Stomach (tissue), 9 donors: ENCODE results near the gene JUNB. TPM values are rescaled to one million over a fixed set of nuclear protein-coding genes. Genes with fewer than 3 reads are reported as not detected.

Experiments used
- DNase-seq, 2 donors: peaks; one replicate each; pipeline versions ENCODE4 v3.0.0 to v3.0.0-alpha.2; 2013 to 2019
- H3K27ac ChIP-seq, 5 donors: fragments of 200-600 bp in 4 of 5; sonication (generic) in 4 of 5; one replicate each; pipeline ENCODE4 v1.5.1; 2013 to 2019; ENCODE audit warnings: mild to moderate bottlenecking in 1 of 5, moderate library complexity in 1 of 5
- H3K27me3 ChIP-seq, 3 donors: fragments of 200-600 bp; sonication (generic); one replicate each; pipeline ENCODE4 v1.5.1; 2017 to 2019; ENCODE audit warnings: mixed run types in 1 of 3
- H3K36me3 ChIP-seq, 4 donors: fragments of 200-600 bp; sonication (generic); 1 replicate in 3 of 4; 2 replicates in 1 of 4; pipeline ENCODE4 v1.5.1; 2016 to 2019
- H3K4me1 ChIP-seq, 4 donors: fragments of 200-600 bp; sonication (generic); one replicate each; pipeline ENCODE4 v1.5.1; 2016 to 2019
- H3K4me3 ChIP-seq, 4 donors: fragments of 200-600 bp; sonication (generic) in 3 of 4; one replicate each; pipeline ENCODE4 v1.5.1; 2016 to 2019; ENCODE audit warnings: mild to moderate bottlenecking in 1 of 4
- H3K9me3 ChIP-seq, 4 donors: fragments of 200-600 bp; sonication (generic); one replicate each; pipeline ENCODE4 v1.5.1; 2016 to 2019
- EP300 ChIP-seq: sonication (generic); formaldehyde crosslinking; IDR thresholded peaks from one replicate; pipeline ENCODE4 v1.6.1; 2017; ENCODE audit warnings: antibody characterized with exemption
- POLR2A ChIP-seq, 4 donors: fragments of 450-650 bp; IDR thresholded peaks; one replicate each; pipeline ENCODE4 v1.6.1; 2016; ENCODE audit warnings: antibody characterized with exemption in 4 of 4, control low read depth in 2 of 4, mild to moderate bottlenecking in 1 of 4, moderate library complexity in 1 of 4
- POLR2AphosphoS5 ChIP-seq, 3 donors: sonication (generic); formaldehyde crosslinking; IDR thresholded peaks; one replicate each; pipeline ENCODE4 v1.6.1; 2016; ENCODE audit warnings: antibody characterized with exemption in 3 of 3
- WGBS, 5 donors: extraction: QIAGEN DNeasy Blood & Tissue Kit in 3 of 5; methylation state at CpG; one replicate each; pipeline versions ENCODE4 v1.1.5 to v1.1.7; 2013 to 2018; 5-methylcytosine and 5-hydroxymethylcytosine counted together
- intact Hi-C: fragments of 100-400 bp; cut with DNase I; formaldehyde crosslinking; loops from one replicate; pipeline ENCODE4 v1.15.1; 2023; ENCODE audit warnings: low total_unique reads
- polyA plus RNA-seq, 3 donors: library from polyadenylated mRNA; stranded (reverse); fragments of 200-250 nt; gene quantifications; one replicate each; pipeline ENCODE4 v1.2.3, GENCODE V29; 2013
- small RNA-seq, 4 donors: library from RNA; depleted of rRNA; stranded (forward); fragments of <200 nt; gene quantifications; one replicate each; pipeline ENCODE3, GENCODE V24; 2016
- total RNA-seq, 5 donors: library from RNA; depleted of rRNA; stranded (reverse); fragments of >200 nt; gene quantifications; one replicate each; pipeline versions ENCODE4 v1.1.0 to v1.2.3, GENCODE V29; 2014 to 2016
- TF ChIP-seq, protein P1 (sequence below), 7 experiments: fragments of 450-650 bp in 4 of 7; fragments of 200-600 bp in 3 of 7; sonication (generic) in 3 of 7; IDR thresholded peaks; one replicate each; pipeline ENCODE4 v1.5.1; 2016 to 2019; ENCODE audit warnings: antibody characterized with exemption in 7 of 7, control low read depth in 2 of 7, mild to moderate bottlenecking in 1 of 7
- donor health status: healthy with polysubstance abuse.
- donor health status: Bipolar disorder and iron deficiency.
- donor health status: healthy.

JUNB gene
- total and polyA plus RNA-seq, 8 donors, result 128 to 625 (median 205) TPM

DNA sequence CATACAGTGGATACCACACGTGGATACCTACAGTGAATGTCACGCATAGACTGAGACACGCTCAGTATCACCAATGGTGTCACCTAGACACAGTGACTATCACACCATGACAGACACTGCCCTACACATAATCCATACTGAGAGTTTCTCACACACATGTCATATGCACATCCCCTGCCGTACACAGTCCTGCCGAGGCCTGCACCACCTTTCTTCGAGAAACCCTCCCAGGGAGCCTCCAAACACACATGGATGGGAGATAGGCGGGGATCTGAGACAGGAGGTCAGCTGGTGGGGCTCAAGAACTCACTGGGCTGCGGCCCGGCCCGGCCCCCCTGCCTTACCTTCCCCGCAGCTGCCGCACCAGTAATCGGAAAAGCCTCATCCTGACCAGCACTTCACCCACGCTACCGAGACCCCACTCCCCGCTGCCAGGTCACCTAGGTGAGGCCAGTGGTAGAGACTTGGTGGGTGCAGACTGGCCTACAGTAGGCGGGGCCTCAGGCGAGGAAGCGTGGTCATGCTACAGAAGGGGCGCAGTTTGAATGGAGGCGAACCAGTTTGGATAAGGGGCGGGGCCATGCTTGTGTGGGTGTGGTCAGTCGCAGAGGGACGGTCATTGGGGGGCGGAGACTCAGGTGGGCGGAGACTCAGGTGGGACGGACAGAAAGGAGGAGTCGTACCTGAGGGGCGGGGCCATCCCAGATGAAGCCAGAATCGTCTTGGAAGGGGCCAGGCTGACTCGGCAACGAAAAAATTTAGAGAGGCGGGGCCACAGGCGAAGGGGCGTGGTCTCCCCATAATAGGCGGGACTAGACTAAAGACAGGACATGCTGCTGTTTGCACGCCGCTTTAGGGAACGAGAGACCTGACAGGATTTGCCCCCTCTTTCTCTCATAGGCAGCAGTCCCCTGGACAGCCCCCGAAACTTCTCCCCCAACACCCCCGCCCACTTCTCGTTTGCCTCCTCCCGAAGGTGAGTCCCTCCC is 49.1 kb downstream of the JUNB start:
- Histone ChIP-seq H3K27me3 (peaks cover 24 to 100% (median 79%) of the 10 kb centered on the region in 3 donors), H3K4me1 (peaks cover 20 to 38% (median 32%) of the 10 kb centered on the region in 4 donors), H3K9me3 (no peaks in the 10 kb centered on the region), H3K4me3 (peak overlapping the region; percentile 4 to 31 (median 26)), H3K27ac (no peak overlapping the region), H3K36me3 (no peaks in the 10 kb centered on the region)
- TF ChIP-seq POLR2A (IDR thresholded peaks at IDR 0.05) (no peak), POLR2AphosphoS5 (IDR thresholded peaks at IDR 0.05) (no peak), EP300 (no peak)
- TF ChIP-seq, protein P1, sequence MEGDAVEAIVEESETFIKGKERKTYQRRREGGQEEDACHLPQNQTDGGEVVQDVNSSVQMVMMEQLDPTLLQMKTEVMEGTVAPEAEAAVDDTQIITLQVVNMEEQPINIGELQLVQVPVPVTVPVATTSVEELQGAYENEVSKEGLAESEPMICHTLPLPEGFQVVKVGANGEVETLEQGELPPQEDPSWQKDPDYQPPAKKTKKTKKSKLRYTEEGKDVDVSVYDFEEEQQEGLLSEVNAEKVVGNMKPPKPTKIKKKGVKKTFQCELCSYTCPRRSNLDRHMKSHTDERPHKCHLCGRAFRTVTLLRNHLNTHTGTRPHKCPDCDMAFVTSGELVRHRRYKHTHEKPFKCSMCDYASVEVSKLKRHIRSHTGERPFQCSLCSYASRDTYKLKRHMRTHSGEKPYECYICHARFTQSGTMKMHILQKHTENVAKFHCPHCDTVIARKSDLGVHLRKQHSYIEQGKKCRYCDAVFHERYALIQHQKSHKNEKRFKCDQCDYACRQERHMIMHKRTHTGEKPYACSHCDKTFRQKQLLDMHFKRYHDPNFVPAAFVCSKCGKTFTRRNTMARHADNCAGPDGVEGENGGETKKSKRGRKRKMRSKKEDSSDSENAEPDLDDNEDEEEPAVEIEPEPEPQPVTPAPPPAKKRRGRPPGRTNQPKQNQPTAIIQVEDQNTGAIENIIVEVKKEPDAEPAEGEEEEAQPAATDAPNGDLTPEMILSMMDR (IDR thresholded peaks at IDR 0.05), result no peak
- DNase-seq, result peak; percentile 71 to 84
- WGBS, 5 donors, result 11 to 24% (median 22%) methylated on average over 31 to 43 of the region's 43 CpGs
- intact Hi-C loops, result no loop called here

DNA sequence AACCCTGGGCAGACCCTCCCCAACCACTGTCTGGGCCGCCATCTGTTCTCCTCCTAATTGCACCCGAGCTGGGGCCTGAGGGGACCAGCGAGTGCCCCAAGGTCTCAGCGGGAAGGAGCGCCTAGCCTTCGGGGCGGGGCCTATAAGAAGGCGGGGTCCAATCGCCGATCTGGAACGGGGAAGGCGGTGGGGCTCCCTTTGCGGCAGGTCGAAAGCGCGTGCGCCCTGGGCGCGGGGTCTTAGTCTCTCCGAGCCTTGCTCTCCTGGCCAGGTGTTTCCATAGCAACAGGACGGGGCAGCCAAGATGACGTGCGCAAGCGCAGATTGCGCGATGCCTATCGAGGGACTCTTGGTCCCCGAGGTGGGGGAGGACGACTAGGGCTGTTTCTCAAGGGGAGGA is 49.8 kb downstream of the JUNB start:
- WGBS, 5 donors, result 3 to 5% (median 4%) methylated on average over 8 to 29 of the region's 29 CpGs
- Histone ChIP-seq H3K27ac (no peak overlapping the region), H3K9me3 (no peaks in the 10 kb centered on the region), H3K36me3 (no peaks in the 10 kb centered on the region), H3K4me1 (peaks cover 20 to 34% (median 27%) of the 10 kb centered on the region in 4 donors), H3K4me3 (peak overlapping the region; percentile 4 to 31 (median 26)), H3K27me3 (peaks cover 24 to 100% (median 72%) of the 10 kb centered on the region in 3 donors)
- intact Hi-C loops, result no loop called here
- DNase-seq, result peak in 1 of 2 donors; percentile 78
- TF ChIP-seq, protein P1 (IDR thresholded peaks at IDR 0.05), result no peak
- TF ChIP-seq POLR2AphosphoS5 (IDR thresholded peaks at IDR 0.05) (no peak), POLR2A (IDR thresholded peaks at IDR 0.05) (no peak), EP300 (no peak)

- no peak for DNase-seq
- 90 to 94% (median 93%) methylated on average over 18 of the region's 18 CpGs for WGBS, 5 donors
- intact Hi-C loops, result no loop called here
- H3K27ac ChIP-seq, result no peak overlapping the region
- H3K4me1 ChIP-seq, result peaks cover 24 to 36% (median 28%) of the 10 kb centered on the region in 4 donors
- H3K27me3 ChIP-seq, result peaks cover 24 to 100% (median 62%) of the 10 kb centered on the region in 3 donors
- H3K4me3 ChIP-seq, result no peak overlapping the region
- H3K9me3 ChIP-seq, result no peaks in the 10 kb centered on the region
- TF ChIP-seq, protein P1 (IDR thresholded peaks at IDR 0.05), result no peak
- TF ChIP-seq EP300 (no peak), POLR2A (IDR thresholded peaks at IDR 0.05) (no peak), POLR2AphosphoS5 (IDR thresholded peaks at IDR 0.05) (no peak)
- H3K36me3 ChIP-seq, result no peaks in the 10 kb centered on the region
These were observed 51.2 kb downstream of the JUNB start for GRCh38 chr19:12842511-12842910.

Small RNAs within 50 kb of the gene (small RNA-seq; reads per million reads assigned to genes)
- 0 to 0.46 (median 0.05) reads per million in 4 donors for gene MIR5684

Other genes starting within 250 kb of the JUNB start
- gene ZNF564, start 240.0 kb upstream of the JUNB start, total RNA-seq, result 10 to 100 TPM in 2 of 5 donors, 1 to 10 TPM in 3; 4.9 to 74.1 (median 9.4) TPM
- 1 to 10 TPM; 4.7 to 6.4 (median 5.0) TPM for gene ZNF564, start 240.0 kb upstream of the JUNB start, polyA plus RNA-seq
- gene ZNF490, start 180.7 kb upstream of the JUNB start, total RNA-seq, result 1 to 10 TPM in 4 of 5 donors, not detected in 1; 4.1 to 7.5 (median 5.6) TPM
- gene ZNF490, start 180.7 kb upstream of the JUNB start, polyA plus RNA-seq, result under 1 TPM in 2 of 3 donors, not detected in 1; 0.25 to 0.44 TPM
- 10 to 100 TPM; 14.0 to 33.0 (median 25.8) TPM for gene ZNF791, start 180.6 kb upstream of the JUNB start, total RNA-seq
- 1 to 10 TPM; 4.7 to 7.2 (median 5.3) TPM for gene ZNF791, start 180.6 kb upstream of the JUNB start, polyA plus RNA-seq
- 100 to 1,000 TPM in 4 of 5 donors, 10 to 100 TPM in 1; 41.7 to 429 (median 117) TPM for gene MAN2B1, start 124.7 kb upstream of the JUNB start, total RNA-seq
- 10 to 100 TPM; 20.6 to 59.0 (median 42.1) TPM for gene MAN2B1, start 124.7 kb upstream of the JUNB start, polyA plus RNA-seq
- gene WDR83, start 124.7 kb upstream of the JUNB start, total RNA-seq, result 10 to 100 TPM in 1 of 5 donors, 1 to 10 TPM in 4; 1.4 to 12.9 (median 9.6) TPM
- gene WDR83, start 124.7 kb upstream of the JUNB start, polyA plus RNA-seq, result 10 to 100 TPM; 20.6 to 33.4 (median 32.7) TPM
- 100 to 1,000 TPM in 2 of 5 donors, 10 to 100 TPM in 3; 51.7 to 287 (median 82.6) TPM for gene DHPS, start 109.6 kb upstream of the JUNB start, total RNA-seq
- gene DHPS, start 109.6 kb upstream of the JUNB start, polyA plus RNA-seq, result 10 to 100 TPM; 65.1 to 76.0 (median 75.0) TPM
- gene GNG14, start 103.5 kb upstream of the JUNB start, total RNA-seq, result not detected
- gene GNG14, start 103.5 kb upstream of the JUNB start, polyA plus RNA-seq, result not detected
- gene FBXW9, start 94.9 kb upstream of the JUNB start, total RNA-seq, result 10 to 100 TPM in 1 of 5 donors, 1 to 10 TPM in 3, under 1 TPM in 1; 0.29 to 10.9 (median 2.7) TPM
- gene FBXW9, start 94.9 kb upstream of the JUNB start, polyA plus RNA-seq, result 1 to 10 TPM; 4.6 to 9.8 (median 5.8) TPM
- 100 to 1,000 TPM in 1 of 5 donors, 10 to 100 TPM in 4; 20.6 to 143 (median 59.8) TPM for gene TNPO2, start 67.6 kb upstream of the JUNB start, total RNA-seq
- 10 to 100 TPM; 13.7 to 18.5 (median 17.2) TPM for gene TNPO2, start 67.6 kb upstream of the JUNB start, polyA plus RNA-seq
- gene TRIR, start 56.8 kb upstream of the JUNB start, total RNA-seq, result 100 to 1,000 TPM; 104 to 687 (median 176) TPM
- 100 to 1,000 TPM; 341 to 367 (median 348) TPM for gene TRIR, start 56.8 kb upstream of the JUNB start, polyA plus RNA-seq
- gene GET3, start 54.0 kb upstream of the JUNB start, total RNA-seq, result 10 to 100 TPM in 3 of 5 donors, 1 to 10 TPM in 1, under 1 TPM in 1; 0.89 to 27.2 (median 15.5) TPM
- 10 to 100 TPM; 55.1 to 90.4 (median 75.5) TPM for gene GET3, start 54.0 kb upstream of the JUNB start, polyA plus RNA-seq
- gene BEST2, start 39.7 kb upstream of the JUNB start, total RNA-seq, result 100 to 1,000 TPM in 1 of 5 donors, not detected in 4; 165 TPM
- gene BEST2, start 39.7 kb upstream of the JUNB start, polyA plus RNA-seq, result under 1 TPM in 1 of 3 donors, not detected in 2; 0.08 TPM
- 100 to 1,000 TPM in 3 of 5 donors, 10 to 100 TPM in 2; 33.0 to 797 (median 303) TPM for gene HOOK2, start 15.9 kb upstream of the JUNB start, total RNA-seq
- gene HOOK2, start 15.9 kb upstream of the JUNB start, polyA plus RNA-seq, result 10 to 100 TPM; 30.1 to 74.1 (median 66.7) TPM
- gene PRDX2, start 10.3 kb downstream of the JUNB start, total RNA-seq, result 100 to 1,000 TPM; 118 to 284 (median 129) TPM
- 100 to 1,000 TPM; 213 to 257 (median 240) TPM for gene PRDX2, start 10.3 kb downstream of the JUNB start, polyA plus RNA-seq
- not detected for gene THSD8, start 10.6 kb downstream of the JUNB start, total RNA-seq
- gene THSD8, start 10.6 kb downstream of the JUNB start, polyA plus RNA-seq, result 1 to 10 TPM; 2.9 to 8.3 (median 5.1) TPM
- gene RNASEH2A, start 15.1 kb downstream of the JUNB start, total RNA-seq, result 10 to 100 TPM in 2 of 5 donors, 1 to 10 TPM in 2, under 1 TPM in 1; 0.45 to 36.2 (median 6.2) TPM
- 10 to 100 TPM in 1 of 3 donors, 1 to 10 TPM in 2; 5.4 to 10.6 (median 6.4) TPM for gene RNASEH2A, start 15.1 kb downstream of the JUNB start, polyA plus RNA-seq
- not detected for gene RTBDN, start 43.1 kb downstream of the JUNB start, total RNA-seq
- gene RTBDN, start 43.1 kb downstream of the JUNB start, polyA plus RNA-seq, result under 1 TPM in 1 of 3 donors, not detected in 2; 0.53 TPM
- gene MAST1, start 47.0 kb downstream of the JUNB start, total RNA-seq, result 10 to 100 TPM in 1 of 5 donors, 1 to 10 TPM in 3, not detected in 1; 1.3 to 33.9 (median 5.9) TPM
- gene MAST1, start 47.0 kb downstream of the JUNB start, polyA plus RNA-seq, result 1 to 10 TPM in 1 of 3 donors, under 1 TPM in 2; 0.43 to 1.1 (median 0.56) TPM
- 10 to 100 TPM; 11.9 to 53.1 (median 30.4) TPM for gene DNASE2, start 90.0 kb downstream of the JUNB start, total RNA-seq
- gene DNASE2, start 90.0 kb downstream of the JUNB start, polyA plus RNA-seq, result 10 to 100 TPM in 2 of 3 donors, 1 to 10 TPM in 1; 9.0 to 26.2 (median 20.3) TPM
- under 1 TPM in 1 of 5 donors, not detected in 4; 0.18 TPM for gene KLF1, start 95.7 kb downstream of the JUNB start, total RNA-seq
- gene KLF1, start 95.7 kb downstream of the JUNB start, polyA plus RNA-seq, result under 1 TPM in 2 of 3 donors, not detected in 1; 0.05 to 0.19 TPM
- gene GCDH, start 99.7 kb downstream of the JUNB start, total RNA-seq, result 10 to 100 TPM in 4 of 5 donors, not detected in 1; 17.5 to 30.8 (median 23.9) TPM
- 10 to 100 TPM; 21.6 to 26.6 (median 24.0) TPM for gene GCDH, start 99.7 kb downstream of the JUNB start, polyA plus RNA-seq
- not detected for gene SYCE2, start 127.8 kb downstream of the JUNB start, total RNA-seq
- gene SYCE2, start 127.8 kb downstream of the JUNB start, polyA plus RNA-seq, result under 1 TPM in 1 of 3 donors, not detected in 2; 0.23 TPM
- gene FARSA, start 142.2 kb downstream of the JUNB start, total RNA-seq, result 100 to 1,000 TPM in 1 of 5 donors, 10 to 100 TPM in 4; 27.2 to 125 (median 51.9) TPM
- 10 to 100 TPM; 34.7 to 40.3 (median 39.4) TPM for gene FARSA, start 142.2 kb downstream of the JUNB start, polyA plus RNA-seq
- 100 to 1,000 TPM; 337 to 947 (median 504) TPM for gene CALR, start 147.1 kb downstream of the JUNB start, total RNA-seq
- 100 to 1,000 TPM in 2 of 3 donors, 10 to 100 TPM in 1; 71.2 to 236 (median 158) TPM for gene CALR, start 147.1 kb downstream of the JUNB start, polyA plus RNA-seq
- 100 to 1,000 TPM in 3 of 5 donors, 10 to 100 TPM in 2; 44.1 to 144 (median 103) TPM for gene RAD23A, start 154.4 kb downstream of the JUNB start, total RNA-seq
- 100 to 1,000 TPM; 101 to 141 (median 106) TPM for gene RAD23A, start 154.4 kb downstream of the JUNB start, polyA plus RNA-seq
- gene GADD45GIP1, start 165.7 kb downstream of the JUNB start, total RNA-seq, result 10 to 100 TPM in 4 of 5 donors, 1 to 10 TPM in 1; 1.8 to 93.3 (median 25.9) TPM
- 10 to 100 TPM; 59.0 to 75.4 (median 61.8) TPM for gene GADD45GIP1, start 165.7 kb downstream of the JUNB start, polyA plus RNA-seq
- gene DAND5, start 178.1 kb downstream of the JUNB start, total RNA-seq, result under 1 TPM in 1 of 5 donors, not detected in 4; 0.58 TPM
- under 1 TPM in 2 of 3 donors, not detected in 1; 0.12 to 0.13 TPM for gene DAND5, start 178.1 kb downstream of the JUNB start, polyA plus RNA-seq
- 100 to 1,000 TPM in 1 of 5 donors, 10 to 100 TPM in 4; 14.0 to 183 (median 63.3) TPM for gene NFIX, start 204.0 kb downstream of the JUNB start, total RNA-seq
- 10 to 100 TPM; 11.5 to 45.0 (median 30.2) TPM for gene NFIX, start 204.0 kb downstream of the JUNB start, polyA plus RNA-seq